HG03280 (cell line): ENCODE results near the gene DHPS.
"Not testable (repeated sequence)": the region's sequence is repeated elsewhere in the genome, so short reads cannot be mapped to it uniquely, and the experiment has no call there.

Source experiments
- ATAC-seq: cut with Tn5 transposase; IDR thresholded peaks from one replicate; pipeline ENCODE4 v1.9.1; 2021; ENCODE audit warnings: mild to moderate bottlenecking, moderate library complexity; ENCODE audit not compliant: unreplicated experiment

DHPS gene

DNA sequence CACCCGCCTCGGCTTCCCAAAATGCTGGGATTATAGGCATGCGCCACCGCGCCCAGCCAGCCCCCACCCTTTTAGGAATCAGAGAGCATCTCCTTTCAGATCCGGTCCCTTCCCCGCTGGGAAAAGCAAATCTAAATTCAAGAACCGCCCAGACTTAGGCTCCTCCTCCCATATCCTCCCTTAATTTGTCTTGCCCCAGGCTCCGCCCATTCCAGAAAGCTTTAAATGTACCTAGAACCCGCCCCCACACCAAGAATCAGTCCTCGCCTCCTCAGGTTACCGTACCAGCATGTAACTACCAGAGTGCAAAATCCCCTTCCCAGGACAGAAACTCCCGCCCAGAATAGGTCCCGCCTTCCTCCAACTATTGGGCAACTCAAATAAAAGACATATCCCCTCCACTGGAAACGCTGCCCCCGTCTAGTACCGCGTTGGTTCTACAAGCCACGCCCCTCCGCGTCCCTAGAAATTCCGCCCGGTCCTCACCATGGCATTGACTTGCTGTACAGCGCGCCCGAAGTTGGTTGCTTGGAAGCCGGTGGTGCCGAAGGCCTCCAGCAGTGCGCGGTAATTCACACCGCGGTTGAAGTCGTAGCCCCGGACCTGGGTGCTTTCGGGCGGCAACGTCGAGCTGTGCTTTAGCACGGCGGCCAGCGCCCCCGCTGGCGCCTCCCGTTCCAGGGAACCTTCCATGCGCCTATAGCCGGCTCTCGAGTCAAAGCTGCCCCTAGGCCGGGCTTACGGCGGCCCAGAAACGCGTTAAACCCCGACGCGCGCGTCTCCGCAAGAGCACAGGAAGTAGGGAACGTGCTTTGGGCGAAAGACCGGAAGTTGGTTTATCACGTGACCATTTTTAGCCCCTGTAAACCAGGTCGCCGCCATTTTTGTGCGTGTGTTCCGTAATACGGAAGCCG lies at the start of gene DHPS:
TSS of gene DHPS (minus strand) at position 807 of the 914 bp plus-strand sequence. CDS start at position 693, 114 bp downstream.
- peak; percentile 63 for ATAC-seq

DNA sequence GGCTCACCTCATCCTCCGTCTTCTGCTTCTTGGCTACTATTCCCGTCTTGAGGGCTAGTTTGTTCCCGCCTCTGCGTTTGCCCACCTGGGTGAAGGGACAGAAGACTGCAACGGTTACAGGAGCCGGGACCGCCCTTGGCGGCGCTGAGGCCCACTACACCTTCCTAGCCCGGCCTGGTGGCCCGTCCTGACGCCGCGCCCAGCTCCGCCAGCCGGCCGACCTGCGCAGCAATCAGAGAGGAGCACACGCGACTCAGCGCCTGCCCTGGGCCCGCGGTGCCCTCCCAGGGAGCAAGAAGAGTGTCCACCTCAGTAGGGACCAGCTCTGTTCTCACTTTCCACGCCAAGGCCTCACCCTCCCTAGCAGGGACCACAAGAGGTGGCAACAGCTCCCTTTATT lies 49.7 kb upstream of the DHPS start:
- ATAC-seq = no peak

DNA sequence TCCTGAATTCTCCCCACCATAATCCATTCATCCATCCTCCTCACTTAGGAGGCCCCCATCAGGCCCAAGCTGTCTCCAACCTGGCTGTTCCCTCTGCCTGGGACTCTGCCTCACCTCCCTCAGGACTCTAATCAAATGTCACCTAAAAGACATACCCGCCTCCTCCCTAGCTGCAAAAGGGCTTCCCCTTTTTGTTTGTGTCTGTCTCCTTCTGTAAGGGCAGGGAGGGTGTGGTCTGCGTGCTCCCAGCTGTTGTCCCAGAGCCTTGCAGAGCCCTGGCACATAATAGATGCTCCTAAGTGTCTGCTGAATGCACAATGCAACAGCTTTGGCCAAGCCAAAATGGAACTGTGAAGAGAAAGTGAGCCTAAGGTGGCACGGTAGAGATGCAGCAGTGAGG lies 48.4 kb upstream of the DHPS start:
- ATAC-seq = no peak

DNA sequence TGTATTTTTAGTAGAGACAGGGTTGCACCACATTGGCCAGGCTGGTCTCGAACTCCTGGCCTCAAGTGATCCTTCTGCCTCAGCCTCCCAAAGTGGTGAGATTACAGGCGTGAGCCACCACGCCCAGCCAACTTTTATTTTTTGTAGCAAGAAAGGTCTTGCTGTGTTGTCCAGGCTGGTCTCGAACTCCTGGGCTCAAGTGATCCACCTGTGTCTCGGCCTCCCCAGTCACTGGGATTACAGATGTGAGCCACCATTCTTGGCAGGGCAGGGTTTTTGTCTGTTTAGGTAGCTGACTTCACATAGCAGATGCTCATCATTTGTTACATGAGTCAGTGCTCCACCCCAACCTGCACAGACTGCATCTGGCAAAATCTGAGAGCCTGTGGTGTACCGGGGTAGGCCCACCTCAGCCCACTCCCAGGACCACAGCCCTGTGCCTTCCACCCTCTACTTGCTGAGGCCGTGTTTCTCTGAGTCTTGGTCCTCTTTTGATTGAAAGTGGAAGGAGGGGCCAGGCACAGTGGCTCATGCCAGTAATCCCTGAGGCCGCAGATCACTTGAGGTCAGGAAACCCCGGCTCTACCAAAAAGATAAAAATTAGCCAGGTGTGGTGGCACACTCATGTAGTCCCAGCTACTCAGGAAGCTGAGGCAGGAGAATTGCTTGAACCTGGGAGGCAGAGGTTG lies 46.2 kb upstream of the DHPS start:
- no peak for ATAC-seq

DNA sequence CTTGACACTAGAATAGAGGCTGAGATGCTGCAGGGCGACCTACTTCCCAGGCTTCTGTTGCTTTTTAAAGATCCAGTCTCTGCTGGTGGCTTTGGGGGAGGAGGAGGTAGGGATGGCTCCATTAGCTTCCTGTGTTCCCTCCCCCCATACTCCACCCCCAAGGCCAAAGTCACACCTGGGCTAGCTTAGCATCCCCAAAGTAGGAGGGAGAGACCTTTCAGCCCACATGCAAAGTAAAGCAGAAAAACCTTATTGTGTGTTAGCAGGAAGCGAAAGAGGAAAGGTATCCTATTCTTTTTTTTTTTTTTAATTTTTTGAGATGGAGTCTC lies 45.3 kb upstream of the DHPS start:
- no peak for ATAC-seq

DNA sequence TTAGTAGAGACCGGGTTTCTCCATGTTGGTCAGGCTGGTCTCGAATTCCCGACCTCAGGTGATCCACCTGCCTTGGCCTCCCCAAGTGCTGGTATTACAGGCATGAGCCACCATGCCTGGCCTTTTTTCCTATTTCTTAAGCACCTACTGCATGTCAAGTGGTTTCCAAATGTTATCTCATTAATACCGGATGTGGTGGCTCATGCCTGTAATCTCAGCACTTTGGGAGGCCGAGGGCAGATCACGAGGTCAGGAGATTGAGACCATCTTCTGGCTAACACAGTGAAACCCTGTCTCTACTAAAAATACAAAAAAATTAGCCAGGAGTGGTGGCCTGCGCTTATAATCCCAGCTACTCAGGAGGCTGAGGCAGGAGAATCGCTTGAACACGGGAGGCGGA lies 43.9 kb upstream of the DHPS start:
- ATAC-seq = not testable (repeated sequence)

DNA sequence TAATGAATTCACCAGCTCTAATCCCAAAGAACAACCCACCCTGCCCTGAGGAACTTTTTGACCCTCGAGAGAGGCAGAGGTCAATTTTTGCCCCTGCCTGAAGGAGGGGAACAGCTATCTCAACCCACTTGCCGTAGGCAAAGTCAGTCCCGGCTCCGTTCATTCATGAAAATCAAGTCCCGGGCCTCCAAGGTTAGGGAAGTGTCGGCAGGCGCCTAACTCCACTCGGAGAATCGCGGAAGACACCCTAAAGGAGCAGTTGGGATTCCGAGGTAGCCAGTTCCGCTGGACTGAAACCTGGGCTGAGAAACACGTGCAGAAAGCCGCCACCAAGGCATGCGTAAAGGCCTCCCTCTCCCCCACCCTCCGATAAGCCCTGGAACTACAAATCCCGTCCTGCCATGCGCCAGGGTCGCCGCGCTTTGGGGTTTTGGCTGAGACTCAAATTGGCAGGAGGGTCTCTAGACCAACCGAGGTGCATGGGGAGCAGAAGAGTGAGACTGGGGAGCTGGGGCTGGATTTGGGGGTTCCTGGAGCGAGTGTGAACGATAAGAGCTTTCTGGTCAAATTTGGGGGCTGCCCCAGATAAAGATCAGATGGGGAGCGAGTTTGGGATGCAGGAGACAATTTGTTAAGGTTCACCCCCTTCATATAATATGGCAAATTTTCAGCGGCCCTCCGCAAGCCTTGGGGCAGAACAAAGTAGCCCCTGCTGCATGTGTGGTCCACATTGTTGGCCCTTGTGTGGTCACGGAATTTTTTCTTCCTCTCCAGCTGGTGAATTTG lies 42.2 kb upstream of the DHPS start, which contains the start of gene TNPO2:
TSS of gene TNPO2 (minus strand) at position 292 of the 786 bp plus-strand sequence. CDS start 2,955 bp downstream, outside the sequence.
- ATAC-seq = no peak

DNA sequence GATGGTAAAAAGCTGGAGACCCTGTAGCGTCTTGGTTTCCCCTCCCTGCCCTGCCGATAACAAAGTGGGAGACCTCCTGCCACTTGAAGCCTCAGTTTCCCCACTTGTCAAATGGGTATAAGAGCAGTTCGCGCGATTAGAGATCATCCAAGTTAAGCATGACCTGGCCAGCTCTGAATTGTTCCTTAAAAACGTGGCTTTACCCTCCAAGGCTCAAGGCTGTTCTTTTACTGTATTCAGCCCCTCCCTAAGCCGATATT lies 41.6 kb upstream of the DHPS start:
- ATAC-seq = no peak

DNA sequence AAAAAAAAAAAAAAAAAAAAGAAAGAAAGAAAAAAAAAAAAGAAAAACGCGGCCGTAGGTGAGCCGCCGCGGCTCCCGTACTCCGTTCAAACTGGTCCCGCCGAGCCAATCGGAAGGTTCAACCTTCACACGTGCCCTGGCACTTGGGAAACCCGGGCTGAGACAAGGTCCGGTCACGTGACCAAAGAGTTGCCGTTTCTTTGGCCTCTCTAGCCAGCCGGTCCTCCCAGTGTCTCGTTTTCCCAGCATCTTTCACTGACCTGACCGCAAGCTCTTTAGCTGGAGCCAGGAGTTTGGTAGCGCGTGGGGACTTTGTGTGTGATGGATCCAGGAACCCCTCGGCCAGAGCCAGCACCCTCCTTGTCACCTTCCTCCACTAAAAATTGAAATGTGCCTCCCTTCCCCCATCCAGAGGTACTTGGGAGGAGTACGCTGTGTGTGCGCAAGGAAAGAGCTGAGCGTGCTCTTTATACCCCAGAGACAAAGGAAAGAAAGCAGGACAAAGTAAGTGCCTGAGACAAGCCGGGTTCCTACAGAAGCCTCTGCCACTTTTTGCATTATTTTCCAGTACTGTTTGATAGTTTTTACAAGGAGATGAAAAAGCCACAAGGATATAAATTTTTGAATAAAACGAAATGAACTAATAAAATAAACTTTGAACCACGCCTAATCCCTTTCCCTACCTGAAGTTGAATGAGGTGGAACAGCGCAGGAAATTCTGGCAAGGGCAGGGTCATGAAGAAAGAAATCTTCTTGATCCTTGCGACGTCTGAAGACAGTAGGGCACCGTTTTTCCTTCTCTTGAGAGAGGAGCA lies 41.1 kb upstream of the DHPS start:
- ATAC-seq = peak; percentile 78

DNA sequence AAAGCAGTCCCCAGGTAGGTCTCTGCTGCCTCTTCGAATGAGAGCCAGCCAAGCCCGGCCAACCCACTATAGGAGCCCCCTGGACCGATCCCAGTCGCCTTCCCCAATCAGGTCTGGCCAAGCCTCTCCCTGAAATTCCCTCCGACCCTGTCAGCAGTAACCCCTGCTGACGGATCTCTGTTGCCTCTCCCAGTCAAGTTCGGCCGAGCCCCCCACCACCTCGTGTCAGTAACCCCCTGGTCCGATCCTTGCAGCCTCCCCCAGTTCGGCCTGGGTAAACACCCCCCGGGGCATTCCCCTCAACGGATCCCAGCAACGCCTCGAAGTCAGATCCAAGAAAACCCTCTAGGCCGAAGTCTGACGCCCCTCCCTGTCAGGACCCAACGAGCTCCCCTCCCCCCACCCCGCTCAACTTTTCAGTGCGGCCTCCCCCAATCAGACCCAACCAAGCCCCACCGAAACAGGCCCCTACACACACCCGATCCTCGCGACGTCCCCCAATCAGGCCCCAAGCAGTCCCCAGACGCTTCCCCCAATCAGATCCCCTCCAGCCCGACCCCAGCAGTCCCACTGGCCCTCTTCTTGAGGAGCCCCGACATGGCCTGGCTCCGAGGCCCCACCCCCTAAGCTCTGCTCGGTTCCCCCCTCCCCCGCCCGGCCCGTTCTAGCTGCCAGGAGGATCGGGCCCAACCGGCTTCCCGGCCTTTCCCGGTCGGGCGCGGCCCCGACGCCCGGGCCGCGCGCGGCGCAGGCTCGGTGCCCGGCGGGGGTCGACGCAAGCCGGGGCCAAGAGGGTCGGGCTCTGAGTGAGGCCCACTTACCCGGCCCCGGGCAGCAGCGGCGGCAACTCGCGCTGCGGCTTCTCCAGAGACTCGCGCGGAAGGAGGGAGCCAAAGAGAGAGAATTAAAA lies 40.2 kb upstream of the DHPS start:
- peak; percentile 25 for ATAC-seq

DNA sequence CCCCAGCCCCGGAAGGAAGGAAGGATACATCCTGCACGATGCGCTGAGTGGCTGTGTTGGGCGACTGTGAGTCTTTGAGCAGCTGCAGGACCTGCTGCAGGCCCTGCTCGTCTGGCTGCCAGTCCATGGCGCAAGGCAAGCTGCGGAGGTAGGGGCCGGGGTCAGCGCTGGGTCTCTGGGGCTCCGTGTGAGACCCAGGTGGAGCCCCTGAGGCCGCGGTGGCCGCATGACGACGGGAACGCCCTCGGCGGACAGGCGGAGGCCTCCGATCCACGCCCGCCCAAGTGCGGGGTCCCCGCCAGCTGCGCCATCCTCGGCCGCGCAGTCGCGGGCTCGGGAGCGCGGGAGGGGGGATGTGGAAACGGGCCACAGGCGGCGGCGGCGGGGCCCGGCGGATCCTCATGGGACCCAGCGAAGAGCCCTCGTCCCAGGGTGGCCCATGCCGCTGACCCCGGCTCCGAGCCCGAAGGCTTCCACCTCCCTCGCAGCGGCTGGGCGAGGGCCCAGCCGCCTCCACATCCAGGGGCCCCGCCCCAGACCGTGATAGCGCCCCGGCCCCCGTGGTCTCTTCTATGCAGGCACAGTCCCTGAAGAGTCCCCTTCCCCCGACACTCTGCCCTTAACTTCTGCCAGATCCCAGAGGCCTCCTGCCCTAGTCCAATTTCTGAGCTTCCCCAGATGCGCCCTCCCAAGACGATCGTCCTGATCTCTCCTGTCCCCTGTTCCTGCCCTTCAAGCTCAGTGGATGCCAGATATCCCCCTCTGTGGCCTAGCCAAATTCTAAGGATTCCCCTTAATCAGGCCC lies 39.4 kb upstream of the DHPS start:
- ATAC-seq = no peak

DNA sequence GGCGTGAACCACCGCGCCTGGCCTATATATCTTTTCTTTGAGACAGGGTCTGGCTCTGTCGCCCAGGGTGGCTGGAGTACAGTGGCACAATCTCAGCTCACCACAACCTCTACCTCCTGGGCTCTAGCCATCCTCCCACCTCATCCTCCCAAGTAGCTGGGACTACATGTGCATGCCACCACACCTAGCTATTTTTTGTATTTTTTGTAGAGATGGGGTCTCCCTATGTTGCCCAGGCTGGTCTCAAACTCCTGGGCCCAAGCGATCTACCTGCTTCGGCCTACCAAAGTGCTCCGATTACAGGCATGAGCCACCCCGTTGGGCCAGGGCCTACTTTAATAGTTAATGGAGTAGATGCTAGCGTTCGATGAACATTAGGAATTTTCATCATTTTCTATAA lies 38.6 kb upstream of the DHPS start:
- ATAC-seq = no peak

DNA sequence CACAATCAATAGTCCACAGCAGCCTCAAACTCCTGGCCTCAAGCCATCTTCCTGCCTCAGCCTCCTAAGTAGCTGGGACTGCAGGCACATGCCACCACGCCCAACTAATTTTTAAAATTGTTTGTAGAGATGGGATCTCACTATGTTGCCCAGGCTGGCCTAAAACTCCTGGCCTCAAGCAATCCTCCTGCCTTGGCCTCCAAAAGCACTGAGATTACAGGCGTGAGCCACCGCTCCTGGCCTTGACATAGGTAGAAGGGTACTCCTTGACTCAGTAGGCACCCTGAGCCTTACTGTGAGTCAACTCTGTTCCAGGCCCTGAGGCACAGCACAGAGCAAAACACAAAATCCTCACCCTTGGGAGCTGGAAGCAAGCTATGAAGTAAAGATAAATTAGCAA lies 34.2 kb upstream of the DHPS start:
- ATAC-seq = no peak

DNA sequence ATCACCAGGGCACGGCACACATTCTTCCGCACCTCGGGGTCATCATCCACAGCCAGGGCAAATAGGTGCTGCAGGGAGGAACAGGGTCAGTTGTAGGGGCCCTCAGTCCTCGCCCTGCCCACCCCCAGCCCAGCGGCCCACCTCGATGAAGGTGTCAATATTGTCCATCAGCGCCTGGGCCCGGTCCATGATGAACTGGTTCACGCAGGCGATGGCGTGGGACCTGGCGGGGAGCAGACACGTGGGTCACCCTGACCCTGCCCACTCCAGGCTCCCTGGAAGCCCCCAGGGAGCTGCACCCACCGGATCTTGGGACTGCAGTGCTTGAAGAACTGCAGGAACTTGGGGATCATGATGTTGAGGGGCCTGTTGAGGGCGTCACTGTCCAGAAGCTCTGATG lies 33.4 kb upstream of the DHPS start:
- ATAC-seq = no peak

DNA sequence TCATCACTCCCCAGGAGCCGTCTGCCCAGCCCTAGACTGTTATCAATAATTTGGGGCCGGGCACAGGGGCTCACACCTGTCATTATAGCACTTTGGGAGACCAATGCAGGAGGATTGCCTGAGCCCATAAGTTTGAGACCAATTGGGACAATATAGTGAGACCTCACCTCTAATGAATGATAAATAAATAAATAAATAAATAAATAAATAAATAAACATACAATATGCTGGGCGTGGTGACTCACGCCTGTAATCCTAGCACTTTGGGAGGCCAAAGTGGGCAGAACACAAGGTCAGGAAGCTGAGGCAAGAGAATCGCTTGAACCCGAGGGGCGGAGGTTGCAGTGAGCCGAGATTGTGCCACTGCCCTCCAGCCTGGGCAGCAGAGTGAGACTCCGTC lies 31.6 kb upstream of the DHPS start:
- not testable (repeated sequence) for ATAC-seq

DNA sequence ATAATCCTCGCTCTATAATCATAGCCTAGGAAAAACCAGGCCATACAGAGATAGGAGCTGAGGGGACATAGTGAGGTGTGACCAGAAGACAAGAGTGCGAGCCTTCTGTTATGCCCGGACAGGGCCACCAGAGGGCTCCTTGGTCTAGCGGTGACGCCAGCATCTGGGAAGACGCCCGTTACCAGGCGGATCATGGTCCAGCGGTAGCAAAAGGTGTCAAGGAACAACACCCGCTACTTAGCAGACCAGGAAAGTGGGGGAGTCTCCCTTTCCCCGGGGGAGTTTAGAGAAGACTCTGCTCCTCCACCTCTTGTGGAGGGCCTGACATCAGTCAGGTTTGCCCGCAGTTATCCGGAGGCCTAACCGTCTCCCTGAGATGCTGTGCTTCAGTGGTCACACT lies 30.4 kb upstream of the DHPS start:
- ATAC-seq = not testable (repeated sequence)

DNA sequence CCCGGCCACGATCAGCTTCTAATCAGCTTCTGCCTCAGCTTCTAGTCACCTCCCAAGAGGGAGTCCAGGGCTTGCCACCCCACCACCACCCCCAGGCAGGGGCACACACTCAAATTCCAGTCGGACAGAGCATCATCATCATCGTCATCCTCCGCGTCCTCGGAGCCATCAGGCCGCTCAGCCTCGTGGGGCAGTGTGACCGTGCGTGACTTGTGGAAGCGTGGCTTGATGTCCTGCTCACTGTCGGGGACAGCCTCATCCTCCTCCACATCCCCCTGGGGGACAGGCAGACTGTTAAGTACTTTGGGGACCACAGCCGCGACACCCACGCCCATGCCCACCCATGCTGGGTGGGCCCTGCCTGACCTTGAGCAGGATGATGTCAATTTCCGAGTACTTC lies 29.5 kb upstream of the DHPS start:
- no peak for ATAC-seq

DNA sequence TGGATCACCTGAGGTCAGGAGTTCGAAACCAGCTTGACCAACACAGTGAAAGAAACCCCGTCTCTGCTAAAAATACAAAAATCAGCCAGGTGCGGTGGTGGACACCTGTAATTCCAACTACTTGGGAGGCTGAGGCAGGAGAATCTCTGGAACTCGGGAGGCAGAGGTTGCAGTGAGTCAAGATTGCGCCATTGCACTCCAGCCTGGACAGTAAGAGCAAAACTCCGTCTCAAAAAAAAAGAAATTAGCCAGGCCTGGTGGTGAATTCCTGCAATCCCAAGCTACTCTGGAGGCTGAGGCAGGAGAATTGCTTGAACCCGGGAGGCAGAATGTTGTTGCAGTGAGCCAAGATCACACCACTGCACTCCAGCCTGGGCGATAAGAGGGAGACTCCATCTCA lies 27.0 kb upstream of the DHPS start:
- ATAC-seq = no peak

DNA sequence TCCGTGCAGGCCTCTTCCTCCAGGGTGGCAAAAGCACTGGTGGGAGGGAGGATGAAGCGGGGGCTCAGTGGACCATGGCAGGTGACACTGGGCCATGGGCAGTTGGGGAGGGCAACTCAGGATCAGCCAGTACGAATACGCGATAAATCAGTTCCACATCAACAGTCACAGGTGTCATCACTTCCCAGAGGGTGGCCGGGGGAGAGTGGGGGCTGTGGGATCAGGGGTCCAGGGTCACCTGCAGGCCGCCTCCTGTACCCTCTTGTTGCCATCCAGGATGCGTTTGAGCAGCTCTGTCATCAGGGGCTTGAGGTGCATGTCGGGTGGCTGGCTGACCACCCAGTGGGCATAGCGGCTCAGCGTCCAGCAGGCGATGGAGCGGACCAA lies 24.6 kb upstream of the DHPS start:
- no peak for ATAC-seq
